Uterus (tissue), 2 donors: Measurements from ENCODE around the gene RAPGEFL1.

Experiments used
- CTCF ChIP-seq, 4 experiments: fragments of 200-600 bp in 2 of 4; fragments of 450-650 bp in 2 of 4; sonication (generic) in 2 of 4; IDR thresholded peaks; one replicate each; pipeline ENCODE4 v1.5.1; 2016 to 2019; ENCODE audit warnings: antibody characterized with exemption in 4 of 4, mild to moderate bottlenecking in 2 of 4, moderate library complexity in 1 of 4
- POLR2A ChIP-seq, 2 donors: fragments of 450-650 bp; IDR thresholded peaks; one replicate each; pipeline ENCODE4 v1.6.1; 2016; ENCODE audit warnings: antibody characterized with exemption in 2 of 2, mild to moderate bottlenecking in 1 of 2, moderate library complexity in 1 of 2

- TF ChIP-seq CTCF (IDR thresholded peaks at IDR 0.05): no peak
- TF ChIP-seq POLR2A (IDR thresholded peaks at IDR 0.05): no peak
Observed at GRCh38 chr17:40145476-40145875, 31.8 kb upstream of the RAPGEFL1 start.
